ENCODE results near the gene NUP62. TPM values are rescaled to one million over a fixed set of nuclear protein-coding genes. Genes with fewer than 3 reads are reported as not detected.
"Not testable (repeated sequence)": the region's sequence is repeated elsewhere in the genome, so short reads cannot be mapped to it uniquely, and the experiment has no call there.

Gene NUP62
- total RNA-seq, 1 experiment from 2014 or later, result 127 TPM

DNA sequence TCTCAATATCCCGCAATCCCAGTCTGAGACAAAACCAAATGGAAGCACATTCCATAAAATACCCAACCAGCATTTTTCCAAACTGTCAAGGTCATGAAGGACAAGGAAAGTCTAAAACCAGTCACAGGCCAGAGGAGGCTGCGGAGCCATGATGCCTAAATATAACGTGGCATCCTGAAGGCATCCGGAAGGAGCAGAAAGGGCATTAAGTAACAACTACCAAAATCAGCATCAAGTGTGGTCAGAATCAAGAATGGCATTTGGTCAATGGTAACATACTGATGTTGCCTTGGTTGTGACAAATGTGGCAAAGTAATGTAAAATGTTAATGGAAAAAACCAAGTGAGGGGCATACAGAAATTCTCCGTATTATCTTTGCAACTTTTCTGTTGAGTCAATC, 3.8 kb downstream of the NUP62 start:
- H2AFZ ChIP-seq (ENCODE audit: low read length), result no peak overlapping the region
- WGBS (ENCODE audit: extremely low coverage, insufficient read length, low lambda C conversion rate), result 100% methylated on average over 1 of the region's 5 CpGs
- peaks cover 4% of the 10 kb centered on the region for H4K20me1 ChIP-seq (ENCODE audit: control insufficient read depth, insufficient read depth, insufficient read length)

GRCh38 chr19:49924881-49925210, 4.5 kb downstream of the NUP62 start:
- H3K9ac ChIP-seq (ENCODE audit: extremely low read depth, insufficient read length, low read length); H3K27me3 ChIP-seq (ENCODE audit: insufficient read depth, low read length); H3T11ph ChIP-seq (ENCODE audit: low read length); DNase-seq; H2BK15ac ChIP-seq (ENCODE audit: low read depth, low read length); H4K8ac ChIP-seq (replicated peaks; ENCODE audit: insufficient read length, low read depth, low read length); H3K27me3 Mint-ChIP-seq (ENCODE audit: low read depth); H3K79me1 ChIP-seq (ENCODE audit: insufficient read depth, low read depth, low read length, poor library complexity, severe bottlenecking); H3K27ac ChIP-seq (ENCODE audit: insufficient read length, low read depth, low read length); H3K4me1 ChIP-seq (ENCODE audit: insufficient read depth, low read length); H3K4me3 Mint-ChIP-seq; H3K14ac ChIP-seq (ENCODE audit: insufficient read depth, low read length); H4K91ac ChIP-seq (ENCODE audit: insufficient read length, low read depth, low read length); H2BK5ac ChIP-seq (ENCODE audit: insufficient read length, low read length); H3K9me3 ChIP-seq (ENCODE audit: control insufficient read depth, low read depth, low read length); H3K18ac ChIP-seq (ENCODE audit: insufficient read length, low read depth, low read length); H3K4me2 ChIP-seq (ENCODE audit: insufficient read depth, insufficient read length, low read length); H4K20me1 ChIP-seq (ENCODE audit: control insufficient read depth, insufficient read depth, insufficient read length); H3K9me3 Mint-ChIP-seq; H4K5ac ChIP-seq (ENCODE audit: insufficient read length, low read depth, low read length); H2BK120ac ChIP-seq (ENCODE audit: low read depth, low read length, poor library complexity, severe bottlenecking); H3K56ac ChIP-seq (ENCODE audit: insufficient read length, low read depth, low read length); H3K23ac ChIP-seq (ENCODE audit: insufficient read length, low read depth, low read length); H2BK20ac ChIP-seq (ENCODE audit: low read depth, low read length, poor library complexity, severe bottlenecking); H2AK5ac ChIP-seq (ENCODE audit: insufficient read length, low read length); H3K23me2 ChIP-seq (ENCODE audit: insufficient read length, low read depth, low read length, poor library complexity, severe bottlenecking); H2AFZ ChIP-seq (ENCODE audit: low read length); H3K4ac ChIP-seq (ENCODE audit: low read depth, low read length); H2BK12ac ChIP-seq (ENCODE audit: insufficient read length, low read depth, low read length): not testable (repeated sequence)
- H3K79me2 ChIP-seq (ENCODE audit: insufficient read depth, low read length), result peaks cover 39% of the 10 kb centered on the region; the same call in 1 of the 2 replicates
- Mint-ChIP-seq H3K4me1 (peaks cover 28 to 58% of the 10 kb centered on the region in 2 experiments), H3K27ac (0 out of 7 replicates have a peak overlapping the region, but pooled peaks of 1 of the 3 experiments have one; percentile 73), H3K36me3 (ENCODE audit: insufficient read depth in 1 of 3, low read depth in 3 of 3) (peaks cover 52 to 80% (median 75%) of the 10 kb centered on the region in 3 experiments; a peak in 6 of 7 replicates)
- WGBS (ENCODE audit: extremely low coverage, insufficient read length, low lambda C conversion rate), result no CpG with 5 or more reads among the region's 13 CpGs

More for the DNA sequence above, 3.8 kb downstream of the NUP62 start:
- 0 out of 5 replicates have a peak overlapping the region, but pooled peaks of 1 of the 2 experiments have one; percentile 19 for H3K4me3 Mint-ChIP-seq
- Histone ChIP-seq H3K23me2 (ENCODE audit: insufficient read length, low read depth, low read length, poor library complexity, severe bottlenecking) (peaks cover 7% of the 10 kb centered on the region), H2BK5ac (ENCODE audit: insufficient read length, low read length) (no peak overlapping the region), H4K91ac (ENCODE audit: insufficient read length, low read depth, low read length) (no peak overlapping the region), H3K79me2 (ENCODE audit: insufficient read depth, low read length) (peaks cover 37% of the 10 kb centered on the region; the same call in 1 of the 2 replicates), H3K4me2 (ENCODE audit: insufficient read depth, insufficient read length, low read length) (no peak overlapping the region), H3K27me3 (ENCODE audit: insufficient read depth, low read length) (no peaks in the 10 kb centered on the region), H3K79me1 (ENCODE audit: insufficient read depth, low read depth, low read length, poor library complexity, severe bottlenecking) (peaks cover 3% of the 10 kb centered on the region), H3K23ac (ENCODE audit: insufficient read length, low read depth, low read length) (no peak overlapping the region), H3K4ac (ENCODE audit: low read depth, low read length) (no peak overlapping the region), H3K9me3 (ENCODE audit: control insufficient read depth, low read depth, low read length) (no peaks in the 10 kb centered on the region), H3K56ac (ENCODE audit: insufficient read length, low read depth, low read length) (no peak overlapping the region), H2BK20ac (ENCODE audit: low read depth, low read length, poor library complexity, severe bottlenecking) (no peak overlapping the region), H4K8ac (replicated peaks; ENCODE audit: insufficient read length, low read depth, low read length) (no peak overlapping the region), H3K9ac (ENCODE audit: extremely low read depth, insufficient read length, low read length) (no peak overlapping the region), H3K4me1 (ENCODE audit: insufficient read depth, low read length) (no peaks in the 10 kb centered on the region; the same call in 1 of the 2 replicates), H2BK12ac (ENCODE audit: insufficient read length, low read depth, low read length) (no peak overlapping the region), H2AK5ac (ENCODE audit: insufficient read length, low read length) (no peak overlapping the region), H3K14ac (ENCODE audit: insufficient read depth, low read length) (no peak overlapping the region), H3K18ac (ENCODE audit: insufficient read length, low read depth, low read length) (no peak overlapping the region), H4K5ac (ENCODE audit: insufficient read length, low read depth, low read length) (no peak overlapping the region), H3T11ph (ENCODE audit: low read length) (no peak overlapping the region), H2BK15ac (ENCODE audit: low read depth, low read length) (no peak overlapping the region), H3K27ac (ENCODE audit: insufficient read length, low read depth, low read length) (no peak overlapping the region), H2BK120ac (ENCODE audit: low read depth, low read length, poor library complexity, severe bottlenecking) (no peak overlapping the region)
- no peak for TF ChIP-seq CTCF (conservative IDR thresholded peaks at IDR 0.05)
- H3K27me3 Mint-ChIP-seq (ENCODE audit: low read depth), result peaks cover 3% of the 10 kb centered on the region
- H3K9me3 Mint-ChIP-seq, result peaks cover 0 to 4% of the 10 kb centered on the region in 2 experiments; a peak in 3 of 5 replicates
- peaks cover 49 to 77% (median 71%) of the 10 kb centered on the region in 3 experiments; a peak in 6 of 7 replicates for H3K36me3 Mint-ChIP-seq (ENCODE audit: insufficient read depth in 1 of 3, low read depth in 3 of 3)
- H3K27ac Mint-ChIP-seq, result peak overlapping the region in 1 of 3 experiments; percentile 79; a peak in 1 of 7 replicates
- no peak for DNase-seq
- H3K4me1 Mint-ChIP-seq, result peaks cover 33 to 60% of the 10 kb centered on the region in 2 experiments
